Psoas muscle (tissue), 8 donors: ENCODE results near the gene LRRK1. TPM values are rescaled to one million over a fixed set of nuclear protein-coding genes. Genes with fewer than 3 reads are reported as not detected.

Experiments
- ATAC-seq, 4 donors: fragments of 200-7000 bp; cut with Tn5 transposase; one replicate each; pipeline ENCODE4 v1.9.1; 2020; ENCODE audit warnings: moderate library complexity in 3 of 4, mild to moderate bottlenecking in 2 of 4
- DNase-seq, 2 donors: peaks; one replicate each; pipeline ENCODE4 v3.0.0-alpha.2; 2020
- H3K27ac ChIP-seq: fragments of 200-600 bp; one replicate; pipeline ENCODE4 v1.8.0; 2022
- H3K27me3 ChIP-seq, 3 donors: fragments of 200-600 bp in 1 of 3; one replicate each; pipeline versions ENCODE4 v1.6.1 to v1.8.0; 2013 to 2022; ENCODE audit warnings: low read length in 2 of 3, mild to moderate bottlenecking in 2 of 3, moderate library complexity in 1 of 3; ENCODE audit not compliant: insufficient read depth in 3 of 3
- H3K36me3 ChIP-seq, 2 donors: fragments of 200-600 bp in 1 of 2; one replicate each; pipeline versions ENCODE4 v1.6.1 to v1.8.0; 2013 to 2022; ENCODE audit warnings: low read depth in 1 of 2, mild to moderate bottlenecking in 1 of 2, moderate library complexity in 1 of 2; ENCODE audit not compliant: insufficient read depth in 1 of 2
- H3K4me1 ChIP-seq: fragments of 200-600 bp; one replicate; pipeline ENCODE4 v1.8.0; 2022
- H3K4me3 ChIP-seq: fragments of 200-600 bp; one replicate; pipeline ENCODE4 v1.8.0; 2022; ENCODE audit warnings: mild to moderate bottlenecking
- H3K9me3 ChIP-seq: fragments of 200-600 bp; one replicate; pipeline ENCODE4 v1.8.0; 2022
- CTCF ChIP-seq: fragments of 200-600 bp; IDR thresholded peaks from one replicate; pipeline ENCODE4 v1.8.0; 2022; ENCODE audit warnings: antibody characterized with exemption
- WGBS, 3 donors: extraction: QIAGEN DNeasy Blood & Tissue Kit; methylation state at CpG; one replicate each; pipeline versions ENCODE4 v1.1.6 to v1.1.7; 2013; 5-methylcytosine and 5-hydroxymethylcytosine counted together
- intact Hi-C, 2 donors: fragments of 100-400 bp; cut with DNase I; formaldehyde crosslinking; loops; one replicate each; pipeline versions ENCODE4 v1.11.0 to v1.14.2; 2022
- polyA plus RNA-seq, 3 donors: library from polyadenylated mRNA; stranded (reverse); fragments of 200-250 nt; gene quantifications; one replicate each; pipeline ENCODE4 v1.2.3, GENCODE V29; 2013
- total RNA-seq, 4 donors: library from RNA; stranded (reverse); fragmentation: NEBNext Ultra II Directional in 2 of 4; extraction: Animal tissue kit (Norgen Biotek cat#: 25700) in 2 of 4; gene quantifications; one replicate each; pipeline versions ENCODE4 v1.2.1 to v1.2.4, GENCODE V29; 2021 to 2023
- donor health status: healthy with polysubstance abuse.
- donor health status: DM: no; HTN: no; CAD: no; lungs with moderate emphysema.
- donor health status: Bipolar disorder and iron deficiency.
- donor health status: healthy.
- donor health status: DM: yes; HTN: yes; CAD: no.
- donor health status: DM: no; HTN: no; CAD: no.
- donor health status: DM: no; HTN: no; CAD: no.
- donor health status: DM: yes; HTN: yes; CAD: no.

Gene LRRK1
- total and polyA plus RNA-seq, 7 donors = 0.91 to 7.6 (median 2.6) TPM

DNA sequence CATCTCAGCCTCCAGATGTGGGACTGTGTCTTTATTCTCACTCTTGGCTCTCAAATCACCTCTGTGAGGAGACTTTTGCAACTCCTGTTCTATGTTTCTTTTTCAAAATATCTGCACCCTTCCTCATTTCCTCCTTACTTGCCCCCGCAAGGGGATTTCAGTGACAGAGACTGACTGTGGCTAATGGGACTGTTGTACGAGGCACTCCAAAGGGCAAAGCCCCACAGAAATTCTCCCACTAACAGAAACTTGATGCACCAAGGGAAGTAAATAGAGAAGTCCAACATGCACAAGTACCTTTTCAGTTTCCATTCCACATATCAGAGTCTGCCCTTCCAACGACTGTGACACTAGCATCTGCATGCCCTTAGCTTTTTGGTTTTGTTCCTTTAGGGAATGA lies 69.7 kb downstream of the LRRK1 start:
- Histone ChIP-seq H3K27me3 (no peaks in the 10 kb centered on the region), H3K36me3 (peaks cover 0 to 10% of the 10 kb centered on the region in 2 donors), H3K9me3 (no peaks in the 10 kb centered on the region), H3K27ac (no peak overlapping the region), H3K4me1 (no peaks in the 10 kb centered on the region), H3K4me3 (no peak overlapping the region)
- ATAC-seq (no peak), DNase-seq (no peak)
- WGBS, 3 donors = 89 to 94% (median 91%) methylated on average over 3 of the region's 3 CpGs
- no peak for TF ChIP-seq CTCF
- intact Hi-C loops = no loop called here

DNA sequence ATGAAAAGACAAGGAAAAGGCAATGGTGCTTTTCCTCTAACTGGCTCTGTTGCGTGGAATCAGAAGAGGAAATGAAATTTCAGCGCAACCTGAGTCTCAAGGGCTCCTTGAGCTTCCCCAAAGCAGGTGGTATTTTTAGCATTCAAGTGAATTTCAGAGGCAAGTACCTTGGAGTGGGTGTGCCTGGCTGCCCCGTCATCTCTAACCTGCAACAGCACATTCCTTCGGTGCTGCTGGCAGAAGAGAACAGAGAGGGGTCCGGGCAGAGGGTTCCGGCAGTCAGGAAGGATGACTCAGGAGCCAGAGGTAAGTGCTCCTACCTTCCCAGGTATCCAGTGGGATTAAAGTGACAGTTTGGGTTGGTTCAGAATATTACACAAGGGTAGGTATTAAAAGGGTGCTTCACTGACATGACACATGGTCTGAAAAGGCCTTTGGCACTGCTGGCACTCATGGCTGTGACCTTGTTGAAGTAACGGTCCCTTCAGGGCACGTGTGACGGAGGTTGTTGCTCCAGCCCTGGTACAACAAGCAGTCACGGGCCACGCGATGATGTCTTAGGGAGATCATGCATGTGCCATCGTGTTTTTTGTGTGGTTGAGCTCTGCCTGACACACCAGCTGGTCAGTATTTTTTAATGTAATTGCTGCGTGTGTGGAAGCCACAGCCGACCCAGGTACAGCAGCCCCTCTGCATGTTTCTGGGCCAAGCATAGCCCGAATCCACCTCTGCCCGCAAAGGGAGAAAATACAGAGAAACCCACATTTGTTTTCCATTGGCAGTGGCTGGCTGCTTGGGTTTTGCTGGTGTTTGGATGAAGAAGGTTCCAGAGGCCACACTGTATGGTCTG lies 75.7 kb downstream of the LRRK1 start:
- WGBS, 3 donors = 85 to 94% (median 93%) methylated on average over 17 of the region's 17 CpGs
- Histone ChIP-seq H3K4me1 (no peaks in the 10 kb centered on the region), H3K9me3 (no peaks in the 10 kb centered on the region), H3K36me3 (peaks cover 0 to 6% of the 10 kb centered on the region in 2 donors), H3K27ac (no peak overlapping the region), H3K27me3 (no peaks in the 10 kb centered on the region), H3K4me3 (no peak overlapping the region)
- no peak for TF ChIP-seq CTCF
- DNase-seq = no peak
- ATAC-seq = no peak
- intact Hi-C loops = no loop called here

- H3K27me3 ChIP-seq = no peaks in the 10 kb centered on the region
- ATAC-seq (no peak), DNase-seq (no peak)
- WGBS, 3 donors = 73 to 78% (median 78%) methylated on average over 19 to 20 of the region's 20 CpGs
- H3K4me3 ChIP-seq = no peak overlapping the region
- no peaks in the 10 kb centered on the region for H3K9me3 ChIP-seq
- no peak overlapping the region for H3K27ac ChIP-seq
- no peak for TF ChIP-seq CTCF
- H3K36me3 ChIP-seq = peaks cover 0 to 6% of the 10 kb centered on the region in 2 donors
- H3K4me1 ChIP-seq = no peaks in the 10 kb centered on the region
- intact Hi-C loops = no loop called here
Measured at GRCh38 chr15:100995471-100996430, 76.6 kb downstream of the LRRK1 start.

DNA sequence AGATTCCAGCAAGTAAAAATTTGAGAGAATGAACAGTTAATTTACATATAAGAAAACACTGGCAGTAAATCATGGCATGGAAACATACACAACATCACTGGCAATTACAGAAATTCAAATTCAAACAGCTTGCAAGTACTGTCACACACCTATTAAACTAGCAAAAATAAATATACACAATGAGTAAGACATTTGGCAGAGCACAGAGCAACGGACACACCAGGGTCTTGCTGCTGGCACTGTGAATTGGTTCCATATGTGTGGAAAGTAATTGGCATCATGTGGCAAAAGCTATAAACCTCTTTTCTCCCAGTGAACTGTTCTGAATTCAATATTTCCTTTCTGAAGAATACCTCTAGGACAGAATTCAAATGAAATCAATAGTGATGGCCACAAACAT lies 78.3 kb downstream of the LRRK1 start:
- ATAC-seq = no peak
- H3K9me3 ChIP-seq = no peaks in the 10 kb centered on the region
- H3K4me3 ChIP-seq = no peak overlapping the region
- 75 to 79% (median 76%) methylated on average over 1 of the region's 1 CpG for WGBS, 3 donors
- H3K4me1 ChIP-seq = no peaks in the 10 kb centered on the region
- H3K27me3 ChIP-seq = no peaks in the 10 kb centered on the region
- no peak overlapping the region for H3K27ac ChIP-seq
- peaks cover 0 to 6% of the 10 kb centered on the region in 2 donors for H3K36me3 ChIP-seq
- intact Hi-C loops = no loop called here
- DNase-seq = no peak
- no peak for TF ChIP-seq CTCF
